HCT116 (cell line): ENCODE data around the gene ATP5F1D.

ENCODE experiments used
- EZH2phosphoT487 ChIP-seq: fragments of 200-600 bp; IDR thresholded peaks from 2 replicates; pipeline ENCODE4 v1.6.1; 2018; ENCODE audit warnings: antibody characterized with exemption, borderline replicate concordance
- FOSL1 ChIP-seq: IDR thresholded peaks from 2 replicates; pipeline ENCODE4 v1.6.1; 2012; ENCODE audit warnings: low read depth
- JUND ChIP-seq: IDR thresholded peaks from 2 replicates; pipeline ENCODE4 v1.6.1; 2012
- POLR2A ChIP-seq: IDR thresholded peaks from 2 replicates; pipeline ENCODE4 v1.7.0; 2011; ENCODE audit warnings: borderline replicate concordance; ENCODE audit not compliant: insufficient read depth, insufficient read length; ENCODE audit errors: extremely low read depth
- POLR2AphosphoS5 ChIP-seq: IDR thresholded peaks from 2 replicates; pipeline ENCODE4 v1.6.1; 2011; ENCODE audit warnings: mild to moderate bottlenecking, low read depth, low read length, moderate library complexity
- RAD21 ChIP-seq: IDR thresholded peaks from 2 replicates; pipeline ENCODE4 v1.6.1; 2012; ENCODE audit warnings: low read depth, mild to moderate bottlenecking
- YY1 ChIP-seq: IDR thresholded peaks from 2 replicates; pipeline ENCODE4 v1.6.1; 2011; ENCODE audit warnings: low read length, low read depth, moderate library complexity, mild to moderate bottlenecking; ENCODE audit not compliant: insufficient replicate concordance; ENCODE audit errors: extremely low read depth
- ZNF274 ChIP-seq: fragments of 200-500 bp; sonication (Bioruptor generic); IDR thresholded peaks from 2 replicates; pipeline ENCODE4 v1.6.1; 2014; ENCODE audit warnings: mild to moderate bottlenecking, low read depth, low read length, inconsistent platforms
- TF ChIP-seq, protein P1 (sequence below), 3 experiments: fragments of 200-600 bp in 1 of 3; sonication (generic) in 1 of 3; IDR thresholded peaks in 2 of 3; conservative IDR thresholded peaks in 1 of 3; 2 replicates each; pipeline ENCODE4 v1.5.1; 2012 to 2017; ENCODE audit warnings: low read depth in 2 of 3, low read length in 2 of 3, antibody characterized with exemption in 1 of 3, borderline replicate concordance in 1 of 3, control low read depth in 1 of 3, mild to moderate bottlenecking in 1 of 3, mixed read lengths in 1 of 3, mixed run types in 1 of 3, moderate library complexity in 1 of 3; ENCODE audit not compliant: insufficient read depth in 1 of 3
- TF ChIP-seq, protein P2 (sequence below): IDR thresholded peaks from 2 replicates; pipeline ENCODE4 v1.6.1; 2012

DNA sequence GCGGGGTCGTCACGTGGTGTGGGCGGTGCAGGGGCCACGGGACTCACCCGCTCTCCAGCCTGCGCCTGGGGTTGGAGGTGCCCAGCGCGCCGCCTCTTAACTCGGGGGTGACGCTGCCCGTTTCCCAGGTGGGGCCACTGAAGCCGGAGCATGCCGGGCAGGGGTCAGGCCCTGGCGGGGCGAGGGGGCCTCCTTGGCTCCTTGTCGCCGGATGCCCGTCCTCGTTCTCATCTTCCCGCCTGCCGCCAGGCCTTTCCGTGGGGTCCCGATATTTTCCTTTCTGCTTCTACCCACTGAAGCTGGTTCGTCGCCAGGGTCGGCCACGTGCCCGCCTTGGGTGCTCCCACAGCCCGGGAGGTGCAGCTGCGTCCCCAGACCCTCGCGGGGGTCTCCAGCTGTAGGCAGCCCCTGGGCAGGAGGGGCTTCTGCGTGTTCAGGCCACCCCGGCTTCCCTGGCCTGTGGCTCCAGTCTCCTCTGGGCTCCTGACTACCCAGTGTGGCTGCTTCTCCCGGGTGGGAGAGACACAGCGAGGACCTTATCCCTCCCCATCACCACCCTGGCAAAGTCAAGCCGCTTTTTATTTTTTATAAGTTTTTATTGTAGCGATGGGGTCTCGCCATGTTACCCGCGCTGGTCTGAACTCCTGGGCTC is 34.6 kb downstream of the ATP5F1D start:
- TF ChIP-seq, protein P1, sequence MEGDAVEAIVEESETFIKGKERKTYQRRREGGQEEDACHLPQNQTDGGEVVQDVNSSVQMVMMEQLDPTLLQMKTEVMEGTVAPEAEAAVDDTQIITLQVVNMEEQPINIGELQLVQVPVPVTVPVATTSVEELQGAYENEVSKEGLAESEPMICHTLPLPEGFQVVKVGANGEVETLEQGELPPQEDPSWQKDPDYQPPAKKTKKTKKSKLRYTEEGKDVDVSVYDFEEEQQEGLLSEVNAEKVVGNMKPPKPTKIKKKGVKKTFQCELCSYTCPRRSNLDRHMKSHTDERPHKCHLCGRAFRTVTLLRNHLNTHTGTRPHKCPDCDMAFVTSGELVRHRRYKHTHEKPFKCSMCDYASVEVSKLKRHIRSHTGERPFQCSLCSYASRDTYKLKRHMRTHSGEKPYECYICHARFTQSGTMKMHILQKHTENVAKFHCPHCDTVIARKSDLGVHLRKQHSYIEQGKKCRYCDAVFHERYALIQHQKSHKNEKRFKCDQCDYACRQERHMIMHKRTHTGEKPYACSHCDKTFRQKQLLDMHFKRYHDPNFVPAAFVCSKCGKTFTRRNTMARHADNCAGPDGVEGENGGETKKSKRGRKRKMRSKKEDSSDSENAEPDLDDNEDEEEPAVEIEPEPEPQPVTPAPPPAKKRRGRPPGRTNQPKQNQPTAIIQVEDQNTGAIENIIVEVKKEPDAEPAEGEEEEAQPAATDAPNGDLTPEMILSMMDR (IDR thresholded peaks at IDR 0.05 in 2 of 3, conservative IDR thresholded peaks at IDR 0.05 in 1 of 3; ENCODE audit: borderline replicate concordance in 1 of 3, insufficient read depth in 1 of 3, low read depth in 2 of 3, low read length in 2 of 3): no peak
- TF ChIP-seq YY1: no peak
- TF ChIP-seq RAD21: no peak
- no peak for TF ChIP-seq EZH2phosphoT487
- TF ChIP-seq, protein P2, sequence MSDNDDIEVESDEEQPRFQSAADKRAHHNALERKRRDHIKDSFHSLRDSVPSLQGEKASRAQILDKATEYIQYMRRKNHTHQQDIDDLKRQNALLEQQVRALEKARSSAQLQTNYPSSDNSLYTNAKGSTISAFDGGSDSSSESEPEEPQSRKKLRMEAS: peak; percentile 72
- no peak for TF ChIP-seq ZNF274
- no peak for TF ChIP-seq FOSL1
- no peak for TF ChIP-seq POLR2A
- peak; percentile 35; the same call in 1 of the 2 replicates for TF ChIP-seq POLR2AphosphoS5
- no peak for TF ChIP-seq JUND
